ENCODE data around the gene ACO2. TPM values are rescaled to one million over a fixed set of nuclear protein-coding genes. Genes with fewer than 3 reads are reported as not detected.
"Not testable (repeated sequence)": the region's sequence is repeated elsewhere in the genome, so short reads cannot be mapped to it uniquely, and the experiment has no call there.

Gene ACO2
- total and polyA plus RNA-seq, 12 donors, result 35.5 to 212 (median 134) TPM

GRCh38 chr22:41556561-41556960 is 87.6 kb downstream of the ACO2 start:
- Histone ChIP-seq H3K4me3 (no peak overlapping the region), H3K27me3 (no peaks in the 10 kb centered on the region), H3K4me1 (replicated peaks in 1 of 2) (peaks cover 21 to 27% of the 10 kb centered on the region in 2 donors), H3K9me3 (replicated peaks in 1 of 3) (no peaks in the 10 kb centered on the region), H3K36me3 (replicated peaks in 1 of 2) (no peaks in the 10 kb centered on the region), H3K27ac (peak overlapping the region in 2 of 5 donors; percentile 83 to 86)
- intact Hi-C loops (cut with DNase I), result no loop called here
- 85 to 90% (median 88%) methylated on average over 10 of the region's 10 CpGs for WGBS, 4 donors
- no peak for DNase-seq
- TF ChIP-seq POLR2A (IDR thresholded peaks at IDR 0.05), result no peak
- no peak for TF ChIP-seq CTCF (IDR thresholded peaks at IDR 0.05)

- Histone ChIP-seq H3K4me1 (replicated peaks in 1 of 2) (peaks cover 24 to 37% of the 10 kb centered on the region in 2 donors), H3K4me3 (no peak overlapping the region)
- WGBS, 4 donors, result 29 to 40% (median 31%) methylated on average over 15 to 19 of the region's 19 CpGs
These were observed 88.7 kb downstream of the ACO2 start for GRCh38 chr22:41557401-41558240.

GRCh38 chr22:41558241-41558630 is 89.3 kb downstream of the ACO2 start:
- WGBS, 4 donors, result 87 to 96% (median 92%) methylated on average over 12 to 13 of the region's 13 CpGs
- H3K27me3 ChIP-seq; H3K36me3 ChIP-seq (replicated peaks in 1 of 2); H3K9me3 ChIP-seq (replicated peaks in 1 of 3); H3K4me3 ChIP-seq; intact Hi-C loops (cut with DNase I); DNase-seq: not testable (repeated sequence)
- Histone ChIP-seq H3K4me1 (replicated peaks in 1 of 2) (peaks cover 29 to 43% of the 10 kb centered on the region in 2 donors), H3K27ac (peak overlapping the region in 3 of 5 donors; percentile 70 to 86 (median 83))

More at GRCh38 chr22:41557401-41558240, 88.7 kb downstream of the ACO2 start:
- TF ChIP-seq CTCF (IDR thresholded peaks at IDR 0.05) (no peak), POLR2A (IDR thresholded peaks at IDR 0.05) (no peak)
- H3K36me3 ChIP-seq (replicated peaks in 1 of 2), result no peaks in the 10 kb centered on the region
- DNase-seq, result peak; percentile 75 to 92 (median 86)
- intact Hi-C loops (cut with DNase I), result no loop called here
- no peaks in the 10 kb centered on the region for H3K9me3 ChIP-seq (replicated peaks in 1 of 3)
- H3K27ac ChIP-seq, result peak overlapping the region; percentile 49 to 86 (median 71)
- no peaks in the 10 kb centered on the region for H3K27me3 ChIP-seq

- Histone ChIP-seq H3K27me3 (no peaks in the 10 kb centered on the region), H3K4me3 (peak overlapping the region in 1 of 4 donors; percentile 70), H3K9me3 (replicated peaks in 1 of 3) (no peaks in the 10 kb centered on the region), H3K4me1 (replicated peaks in 1 of 2) (peaks cover 48 to 61% of the 10 kb centered on the region in 2 donors), H3K27ac (peak overlapping the region in 4 of 5 donors; percentile 73 to 96 (median 86)), H3K36me3 (replicated peaks in 1 of 2) (no peaks in the 10 kb centered on the region)
- peak in 1 of 7 donors; percentile 30 for DNase-seq
- TF ChIP-seq POLR2A (IDR thresholded peaks at IDR 0.05), result no peak
- no peak for TF ChIP-seq CTCF (IDR thresholded peaks at IDR 0.05)
- WGBS, 4 donors, result 35 to 54% (median 44%) methylated on average over 1 to 6 of the region's 6 CpGs
- intact Hi-C loops (cut with DNase I), result no loop called here
These were observed 91.2 kb downstream of the ACO2 start for GRCh38 chr22:41560095-41560471.
